Astrocyte (in vitro differentiated cells and primary cell): Measurements from ENCODE around the gene ARHGEF17.

ENCODE experiments used
- CTCF ChIP-seq: IDR thresholded peaks from 2 replicates; pipeline ENCODE4 v1.5.1; 2011; ENCODE audit warnings: low read depth, mild to moderate bottlenecking, inconsistent platforms, low read length, moderate library complexity; ENCODE audit not compliant: insufficient read depth
- EZH2 ChIP-seq: IDR thresholded peaks from 2 replicates; pipeline ENCODE4 v1.6.1; 2012; ENCODE audit warnings: mild to moderate bottlenecking, low read length, inconsistent platforms; ENCODE audit not compliant: insufficient read depth

DNA sequence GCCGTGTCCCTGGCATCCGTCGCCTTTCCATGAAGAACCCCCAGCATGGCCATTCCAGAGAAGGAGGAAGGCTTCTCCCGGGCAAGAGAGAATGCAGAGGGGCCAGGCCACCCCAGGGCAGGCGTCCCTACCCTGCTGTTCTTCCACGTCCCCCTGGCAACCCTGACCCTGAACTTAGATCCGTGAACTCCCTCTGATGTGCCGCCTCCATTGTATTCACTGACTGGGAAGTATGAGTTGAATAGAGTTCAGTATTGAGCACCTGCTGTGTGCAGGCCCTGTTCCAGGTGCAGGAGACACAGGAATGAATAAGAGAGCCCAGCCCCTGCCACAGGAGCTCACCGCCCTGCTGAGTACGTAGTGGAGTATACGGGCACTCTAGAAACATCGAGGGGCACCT lies 39.0 kb downstream of the ARHGEF17 start:
- TF ChIP-seq EZH2, result no peak
- TF ChIP-seq CTCF, result no peak
